ENCODE data around the gene NFATC2IP. TPM values are rescaled to one million over a fixed set of nuclear protein-coding genes. Genes with fewer than 3 reads are reported as not detected.
A peak's percentile ranks its signal among the peaks of the same experiment; 100 is the strongest.

NFATC2IP gene
- total and polyA plus RNA-seq, 9 of the 15 experiments (the other 6 are each of a cell fraction or from before 2014, with no cell fraction given): 15.6 to 106 (median 46.9) TPM

- TF ChIP-seq CREB5 (CRISPR knock-in tag; IDR thresholded peaks at IDR 0.05): no peak
- peak; percentile 68 for TF ChIP-seq ZKSCAN8 (CRISPR knock-in tag; IDR thresholded peaks at IDR 0.05)
- peak; percentile 91 for TF ChIP-seq CBFA2T2 (conservative IDR thresholded peaks at IDR 0.05)
- TF ChIP-seq E2F1 (CRISPR knock-in tag; IDR thresholded peaks at IDR 0.05): no peak
- TF ChIP-seq ZNF140 (CRISPR knock-in tag; IDR thresholded peaks at IDR 0.05): no peak
- no peak for TF ChIP-seq KLF13 (tag; IDR thresholded peaks at IDR 0.05; ENCODE audit: borderline replicate concordance, low read depth)
- no peak for TF ChIP-seq CHD7 (IDR thresholded peaks at IDR 0.05; ENCODE audit: low read depth, low read length)
- no peak for TF ChIP-seq ZBTB34 (CRISPR knock-in tag; IDR thresholded peaks at IDR 0.05)
Observed at GRCh38 chr16:29009050-29009837, 58.5 kb downstream of the NFATC2IP start (continued).

All from K562 (cell line).